Esophagus squamous epithelium (tissue), 5 donors: ENCODE measurements around the gene ARHGAP44. TPM values are rescaled to one million over a fixed set of nuclear protein-coding genes. Genes with fewer than 3 reads are reported as not detected.

Source experiments
- DNase-seq: peaks from one replicate; lab custom pipeline; 2025; lab: John Stamatoyannopoulos, UW
- H3K27ac ChIP-seq, 4 donors: fragments of 200-600 bp; sonication (generic); one replicate each; pipeline ENCODE4 v1.5.1; 2016 to 2019; ENCODE audit warnings: mild to moderate bottlenecking in 1 of 4
- H3K27me3 ChIP-seq, 4 donors: fragments of 200-600 bp; sonication (generic); 1 replicate in 3 of 4; 2 replicates in 1 of 4; pipeline versions ENCODE4 v1.5.1 to v1.6.0; 2017 to 2021; ENCODE audit warnings: antibody characterized with exemption in 1 of 4
- H3K36me3 ChIP-seq, 3 donors: fragments of 200-600 bp; sonication (generic); one replicate each; pipeline ENCODE4 v1.5.1; 2016 to 2019
- H3K4me1 ChIP-seq, 3 donors: fragments of 200-600 bp; sonication (generic); one replicate each; pipeline ENCODE4 v1.5.1; 2017 to 2019
- H3K4me3 ChIP-seq, 4 donors: fragments of 200-600 bp; sonication (generic); 1 replicate in 3 of 4; 2 replicates in 1 of 4; pipeline ENCODE4 v1.5.1; 2016 to 2019; ENCODE audit warnings: mild to moderate bottlenecking in 2 of 4, moderate library complexity in 1 of 4
- H3K9me3 ChIP-seq, 3 donors: fragments of 200-600 bp; sonication (generic); one replicate each; pipeline ENCODE4 v1.5.1; 2016 to 2019
- POLR2A ChIP-seq, 4 donors: fragments of 450-650 bp; IDR thresholded peaks; one replicate each; pipeline ENCODE4 v1.6.1; 2017; ENCODE audit warnings: antibody characterized with exemption in 4 of 4, mild to moderate bottlenecking in 4 of 4, moderate library complexity in 3 of 4
- WGBS, 2 donors: methylation state at CpG; one replicate each; pipeline ENCODE4 v1.1.5; 2018; 5-methylcytosine and 5-hydroxymethylcytosine counted together
- intact Hi-C: fragments of 100-400 bp; cut with DNase I; formaldehyde crosslinking; loops from one replicate; pipeline ENCODE4 v1.15.0; 2022
- total RNA-seq, 4 donors: library from RNA; depleted of rRNA; stranded (reverse); fragments of >200 nt; gene quantifications; one replicate each; pipeline ENCODE4 v1.1.0, GENCODE V29; 2016
- TF ChIP-seq, protein P1 (sequence below), 6 experiments: fragments of 450-650 bp in 4 of 6; fragments of 200-600 bp in 2 of 6; sonication (generic) in 2 of 6; IDR thresholded peaks; one replicate each; pipeline ENCODE4 v1.5.1; 2016 to 2019; ENCODE audit warnings: antibody characterized with exemption in 6 of 6, mild to moderate bottlenecking in 4 of 6, moderate library complexity in 4 of 6
- donor health status: DM: yes; HTN: yes; CAD: no.

The ARHGAP44 gene
- total RNA-seq, 4 donors from 2014 or later = 0.61 to 1.9 (median 0.89) TPM

DNA sequence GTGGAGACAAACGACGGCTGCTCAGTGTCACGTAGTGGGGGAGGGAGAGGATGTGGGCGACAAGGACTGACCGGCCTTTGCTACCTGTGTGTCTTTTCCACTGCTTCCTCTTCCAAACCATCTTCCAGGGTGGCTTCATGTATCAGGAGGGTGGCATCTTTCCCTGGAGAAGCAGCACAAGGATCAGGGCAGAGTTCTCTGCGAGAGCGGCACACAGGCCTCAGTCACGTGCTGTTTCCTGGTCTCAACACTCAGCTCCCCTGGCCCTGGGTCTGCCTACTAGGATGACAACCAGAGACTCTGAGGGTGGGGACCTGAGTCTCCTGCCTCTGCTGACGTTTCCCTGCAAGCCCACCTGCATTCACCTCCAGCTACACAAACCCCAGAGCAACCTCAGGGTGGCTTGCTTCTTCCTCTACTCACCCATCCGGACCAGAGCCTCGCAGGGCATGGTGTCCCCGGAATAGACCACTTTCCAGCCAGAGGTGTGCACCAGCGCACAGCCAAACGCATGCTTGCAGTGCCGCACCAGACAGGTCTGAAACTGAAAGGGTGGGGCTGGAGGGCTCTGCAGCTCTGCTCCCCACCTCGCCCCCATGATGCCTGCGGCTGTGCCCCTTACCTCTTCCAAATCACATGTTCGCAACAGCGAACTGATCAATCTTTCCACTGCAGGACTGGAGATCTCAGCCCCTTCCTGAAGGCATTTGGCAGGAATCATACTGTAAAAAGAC lies 205.2 kb downstream of the ARHGAP44 start:
- TF ChIP-seq POLR2A (IDR thresholded peaks at IDR 0.05) = no peak
- TF ChIP-seq, protein P1, sequence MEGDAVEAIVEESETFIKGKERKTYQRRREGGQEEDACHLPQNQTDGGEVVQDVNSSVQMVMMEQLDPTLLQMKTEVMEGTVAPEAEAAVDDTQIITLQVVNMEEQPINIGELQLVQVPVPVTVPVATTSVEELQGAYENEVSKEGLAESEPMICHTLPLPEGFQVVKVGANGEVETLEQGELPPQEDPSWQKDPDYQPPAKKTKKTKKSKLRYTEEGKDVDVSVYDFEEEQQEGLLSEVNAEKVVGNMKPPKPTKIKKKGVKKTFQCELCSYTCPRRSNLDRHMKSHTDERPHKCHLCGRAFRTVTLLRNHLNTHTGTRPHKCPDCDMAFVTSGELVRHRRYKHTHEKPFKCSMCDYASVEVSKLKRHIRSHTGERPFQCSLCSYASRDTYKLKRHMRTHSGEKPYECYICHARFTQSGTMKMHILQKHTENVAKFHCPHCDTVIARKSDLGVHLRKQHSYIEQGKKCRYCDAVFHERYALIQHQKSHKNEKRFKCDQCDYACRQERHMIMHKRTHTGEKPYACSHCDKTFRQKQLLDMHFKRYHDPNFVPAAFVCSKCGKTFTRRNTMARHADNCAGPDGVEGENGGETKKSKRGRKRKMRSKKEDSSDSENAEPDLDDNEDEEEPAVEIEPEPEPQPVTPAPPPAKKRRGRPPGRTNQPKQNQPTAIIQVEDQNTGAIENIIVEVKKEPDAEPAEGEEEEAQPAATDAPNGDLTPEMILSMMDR (IDR thresholded peaks at IDR 0.05) = no peak
- Histone ChIP-seq H3K4me1 (peaks cover 0 to 4% (median 0%) of the 10 kb centered on the region in 3 donors), H3K27ac (no peak overlapping the region), H3K4me3 (no peak overlapping the region), H3K36me3 (peaks cover 49 to 97% (median 77%) of the 10 kb centered on the region in 3 donors), H3K9me3 (no peaks in the 10 kb centered on the region), H3K27me3 (no peaks in the 10 kb centered on the region)
- DNase-seq = no peak
- intact Hi-C loops = no loop called here
- 96 to 100% methylated on average over 2 to 16 of the region's 19 CpGs for WGBS, 2 donors

DNA sequence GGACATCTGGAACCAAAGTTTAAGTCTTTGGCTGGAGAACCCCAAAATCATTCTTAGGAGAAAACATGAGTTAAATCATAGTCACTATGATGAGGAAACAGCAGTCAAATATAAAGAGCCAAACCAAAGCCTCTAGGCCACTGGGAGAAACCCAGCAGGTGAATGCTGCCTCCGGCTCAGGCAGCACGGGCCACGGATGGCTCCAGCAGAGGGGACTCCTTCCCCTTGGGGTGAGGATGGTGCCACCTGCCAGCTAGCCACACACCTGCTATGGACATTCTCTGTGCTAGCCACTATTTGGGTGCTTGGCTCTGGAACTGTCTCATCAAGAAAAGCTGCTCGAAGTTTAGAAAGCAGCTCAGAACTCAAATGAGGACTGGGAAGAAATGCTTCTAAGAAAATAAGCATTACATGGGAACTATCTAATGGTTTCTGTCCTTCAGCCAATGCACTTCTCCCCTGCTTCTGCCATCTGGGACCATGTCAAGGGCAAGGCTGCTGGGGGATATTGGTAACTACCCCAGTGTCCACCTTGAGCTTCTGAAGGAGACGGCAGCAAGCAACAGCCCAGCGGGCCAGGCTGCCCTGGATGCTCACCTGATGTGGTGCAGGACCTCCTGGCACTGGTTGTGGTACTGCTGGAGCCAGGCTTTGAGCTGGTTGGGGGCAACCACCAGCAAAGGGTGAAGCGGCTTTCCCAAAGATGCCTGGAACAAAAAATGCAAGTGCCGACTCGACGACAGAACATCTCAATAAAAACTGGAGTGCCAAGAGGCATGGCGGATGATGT lies 206.0 kb downstream of the ARHGAP44 start:
- no peak overlapping the region for H3K27ac ChIP-seq
- TF ChIP-seq, protein P1 (IDR thresholded peaks at IDR 0.05) = no peak
- no peak for TF ChIP-seq POLR2A (IDR thresholded peaks at IDR 0.05)
- peaks cover 57 to 100% (median 85%) of the 10 kb centered on the region in 3 donors for H3K36me3 ChIP-seq
- DNase-seq = no peak
- 93 to 94% methylated on average over 5 to 7 of the region's 11 CpGs for WGBS, 2 donors
- H3K4me1 ChIP-seq = peaks cover 0 to under 1% (median 0%) of the 10 kb centered on the region in 3 donors
- intact Hi-C loops = no loop called here
- H3K27me3 ChIP-seq = no peaks in the 10 kb centered on the region
- H3K9me3 ChIP-seq = no peaks in the 10 kb centered on the region
- H3K4me3 ChIP-seq = no peak overlapping the region

DNA sequence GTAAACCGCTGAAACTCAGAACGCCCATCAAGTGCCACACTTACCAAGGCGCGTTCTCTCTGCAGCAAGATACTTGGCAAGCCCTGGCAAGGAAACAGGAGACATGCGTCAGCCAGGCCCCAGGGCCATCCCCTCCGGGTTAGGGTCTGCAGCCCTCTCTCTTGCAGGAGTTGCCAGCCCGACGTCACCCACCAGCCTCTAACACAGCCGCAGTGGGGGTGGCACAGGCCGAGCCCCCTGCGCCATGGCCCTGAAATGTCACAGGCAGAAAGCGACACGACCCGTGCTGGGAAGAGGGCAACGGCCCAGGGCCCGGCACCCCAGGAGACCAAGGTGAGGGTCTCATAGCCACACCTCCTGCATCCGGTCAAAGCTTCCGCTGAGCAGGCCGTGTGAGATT lies 206.6 kb downstream of the ARHGAP44 start:
- WGBS, 2 donors = 78 to 90% methylated on average over 3 to 13 of the region's 19 CpGs
- TF ChIP-seq POLR2A (IDR thresholded peaks at IDR 0.05) = no peak
- TF ChIP-seq, protein P1 (IDR thresholded peaks at IDR 0.05) = no peak
- intact Hi-C loops = no loop called here

DNA sequence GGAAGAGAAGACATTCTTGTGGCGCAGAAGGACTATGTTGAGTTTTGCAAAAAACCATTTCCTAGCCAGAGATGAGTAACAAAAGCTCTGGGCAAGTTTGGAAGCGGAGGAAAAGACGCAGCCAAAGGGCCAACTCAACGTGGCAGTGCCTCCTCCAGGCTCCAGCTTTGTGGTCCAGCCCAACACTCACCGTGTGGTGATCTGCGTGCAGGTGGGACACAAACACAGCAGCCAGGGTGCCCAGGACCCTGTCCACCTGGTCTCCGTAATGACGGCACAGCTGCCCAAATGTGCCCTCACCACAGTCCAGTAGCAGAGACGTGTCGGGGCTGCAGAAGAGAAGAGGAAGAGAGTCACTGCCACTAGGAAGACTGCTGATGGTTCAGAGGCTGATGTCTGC lies 207.1 kb downstream of the ARHGAP44 start:
- intact Hi-C loops = no loop called here
- 91% methylated on average over 6 to 8 of the region's 10 CpGs for WGBS, 2 donors
- Histone ChIP-seq H3K4me1 (no peaks in the 10 kb centered on the region), H3K36me3 (peaks cover 58 to 100% (median 91%) of the 10 kb centered on the region in 3 donors), H3K27ac (no peak overlapping the region), H3K4me3 (no peak overlapping the region), H3K27me3 (no peaks in the 10 kb centered on the region), H3K9me3 (no peaks in the 10 kb centered on the region)
- TF ChIP-seq, protein P1 (IDR thresholded peaks at IDR 0.05) = no peak
- TF ChIP-seq POLR2A (IDR thresholded peaks at IDR 0.05) = no peak
- DNase-seq = no peak

More for the DNA sequence above, 206.6 kb downstream of the ARHGAP44 start:
- DNase-seq = no peak
- no peak overlapping the region for H3K27ac ChIP-seq
- H3K4me1 ChIP-seq = no peaks in the 10 kb centered on the region
- H3K27me3 ChIP-seq = no peaks in the 10 kb centered on the region
- H3K36me3 ChIP-seq = peaks cover 58 to 100% (median 91%) of the 10 kb centered on the region in 3 donors
- H3K4me3 ChIP-seq = no peak overlapping the region
- no peaks in the 10 kb centered on the region for H3K9me3 ChIP-seq

DNA sequence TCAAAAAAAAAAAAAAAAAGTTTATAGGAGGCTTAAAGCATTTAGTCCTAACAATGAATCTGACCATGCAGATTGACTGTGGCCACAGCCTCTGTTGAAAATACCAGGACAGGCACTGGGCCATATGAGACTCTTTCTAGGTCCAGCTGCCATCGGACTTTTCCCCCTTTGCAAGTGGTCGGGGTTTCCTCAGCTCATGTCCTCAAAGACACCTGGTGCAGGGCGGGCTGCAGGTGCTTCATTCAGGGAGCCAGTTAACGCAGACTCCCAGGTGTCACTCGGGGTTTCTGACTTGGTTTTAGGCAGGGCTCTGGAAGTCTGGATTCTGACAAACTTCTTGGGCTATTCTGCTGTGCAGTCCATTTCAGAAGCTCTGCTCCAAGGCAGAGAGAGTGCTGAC lies 207.6 kb downstream of the ARHGAP44 start:
- Histone ChIP-seq H3K36me3 (peaks cover 58 to 100% (median 86%) of the 10 kb centered on the region in 3 donors), H3K9me3 (no peaks in the 10 kb centered on the region), H3K27ac (no peak overlapping the region), H3K27me3 (no peaks in the 10 kb centered on the region), H3K4me3 (no peak overlapping the region), H3K4me1 (peaks cover 0 to 2% (median 0%) of the 10 kb centered on the region in 3 donors)
- intact Hi-C loops = no loop called here
- 82 to 85% methylated on average over 3 to 5 of the region's 5 CpGs for WGBS, 2 donors
- no peak for TF ChIP-seq POLR2A (IDR thresholded peaks at IDR 0.05)
- TF ChIP-seq, protein P1 (IDR thresholded peaks at IDR 0.05) = no peak
- no peak for DNase-seq
